22Rv1 (cell line): ENCODE results near the gene OVOL2.

ENCODE experiments used
- H3K27ac ChIP-seq: fragments of 450-650 bp; 2 replicates; pipeline ENCODE4 v1.5.1; 2017
- ZFX ChIP-seq: fragments of 450-650 bp; IDR thresholded peaks from 2 replicates; pipeline ENCODE4 v1.6.1; 2017; ENCODE audit warnings: antibody characterized with exemption, borderline replicate concordance
- TF ChIP-seq, protein P1 (sequence below): fragments of 450-650 bp; IDR thresholded peaks from 2 replicates; pipeline ENCODE4 v1.5.1; 2017; ENCODE audit warnings: mild to moderate bottlenecking

Gene OVOL2

DNA sequence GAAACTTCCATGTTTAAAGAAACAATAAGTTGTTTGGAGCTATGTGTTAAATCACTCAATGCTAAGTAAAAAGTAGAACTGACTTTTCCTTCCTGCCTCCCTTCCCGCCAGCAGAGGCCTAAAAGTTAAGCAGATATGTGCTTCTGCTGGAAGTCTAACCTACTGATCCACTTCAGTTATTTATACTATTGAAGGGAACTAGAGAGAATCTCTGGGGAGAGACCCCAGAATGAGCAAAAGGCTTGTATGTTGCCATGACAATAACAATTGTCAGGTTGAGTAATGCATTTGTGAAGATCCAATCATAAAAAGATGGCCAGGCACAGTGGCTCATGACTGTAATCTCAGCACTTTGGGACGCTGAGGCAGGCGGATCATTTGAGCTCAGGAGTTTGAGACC is 64.2 kb downstream of the OVOL2 start:
- no peak for TF ChIP-seq ZFX
- TF ChIP-seq, protein P1, sequence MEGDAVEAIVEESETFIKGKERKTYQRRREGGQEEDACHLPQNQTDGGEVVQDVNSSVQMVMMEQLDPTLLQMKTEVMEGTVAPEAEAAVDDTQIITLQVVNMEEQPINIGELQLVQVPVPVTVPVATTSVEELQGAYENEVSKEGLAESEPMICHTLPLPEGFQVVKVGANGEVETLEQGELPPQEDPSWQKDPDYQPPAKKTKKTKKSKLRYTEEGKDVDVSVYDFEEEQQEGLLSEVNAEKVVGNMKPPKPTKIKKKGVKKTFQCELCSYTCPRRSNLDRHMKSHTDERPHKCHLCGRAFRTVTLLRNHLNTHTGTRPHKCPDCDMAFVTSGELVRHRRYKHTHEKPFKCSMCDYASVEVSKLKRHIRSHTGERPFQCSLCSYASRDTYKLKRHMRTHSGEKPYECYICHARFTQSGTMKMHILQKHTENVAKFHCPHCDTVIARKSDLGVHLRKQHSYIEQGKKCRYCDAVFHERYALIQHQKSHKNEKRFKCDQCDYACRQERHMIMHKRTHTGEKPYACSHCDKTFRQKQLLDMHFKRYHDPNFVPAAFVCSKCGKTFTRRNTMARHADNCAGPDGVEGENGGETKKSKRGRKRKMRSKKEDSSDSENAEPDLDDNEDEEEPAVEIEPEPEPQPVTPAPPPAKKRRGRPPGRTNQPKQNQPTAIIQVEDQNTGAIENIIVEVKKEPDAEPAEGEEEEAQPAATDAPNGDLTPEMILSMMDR: no peak
- H3K27ac ChIP-seq: no peak overlapping the region

DNA sequence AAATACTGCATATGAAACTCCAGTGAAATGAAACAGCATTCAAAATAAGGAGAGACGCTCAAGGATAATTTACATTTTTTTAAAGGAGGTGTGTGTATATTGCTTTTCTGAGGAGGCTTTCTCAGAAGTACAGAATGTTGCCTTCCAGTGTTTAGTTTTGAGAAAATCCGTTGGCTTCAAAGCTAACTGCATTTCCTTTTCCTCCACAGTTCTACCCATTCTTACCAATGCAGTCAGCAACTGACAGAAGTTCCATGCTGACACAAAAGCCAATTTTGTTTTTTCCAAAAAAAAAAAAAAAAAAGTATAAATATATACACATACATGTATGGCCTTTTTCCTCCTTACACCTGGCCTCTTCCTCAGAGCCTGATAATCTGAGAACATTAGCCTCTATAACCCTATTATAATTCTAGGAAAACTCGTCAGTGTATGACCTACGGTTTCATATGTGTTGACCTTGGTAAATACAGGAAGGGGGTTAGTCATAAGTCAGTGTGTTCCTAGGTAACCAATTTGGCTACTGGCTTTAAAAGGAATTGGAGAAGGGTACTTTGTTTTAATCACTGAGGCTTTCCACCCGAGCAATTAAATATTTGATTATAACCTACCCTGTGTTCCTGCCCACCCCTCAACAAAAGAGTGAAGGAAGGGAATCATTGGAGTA is 64.7 kb downstream of the OVOL2 start:
- H3K27ac ChIP-seq: no peak overlapping the region
- TF ChIP-seq, protein P1: no peak
- no peak for TF ChIP-seq ZFX

DNA sequence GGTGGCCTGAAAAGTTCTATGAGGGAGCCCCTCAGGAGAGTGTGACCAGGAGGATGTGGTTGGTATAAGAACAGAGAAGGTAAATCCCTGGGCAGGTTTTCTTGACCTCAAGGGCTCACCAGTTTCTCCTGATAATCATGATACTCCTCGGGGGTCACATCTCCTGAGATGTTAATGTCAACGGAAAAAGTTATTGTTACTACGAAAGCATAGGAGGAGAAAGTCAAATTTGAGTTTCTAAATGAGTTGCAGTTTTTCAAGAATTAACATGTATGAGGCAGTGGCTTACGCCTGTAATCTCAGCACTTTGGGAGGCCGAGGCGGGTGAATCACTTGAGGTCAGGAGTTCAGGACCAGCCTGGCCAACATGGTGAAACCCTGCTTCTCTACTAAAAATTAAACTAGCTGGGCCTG is 65.5 kb downstream of the OVOL2 start:
- TF ChIP-seq, protein P1: no peak
- TF ChIP-seq ZFX: no peak
- H3K27ac ChIP-seq: no peak overlapping the region

DNA sequence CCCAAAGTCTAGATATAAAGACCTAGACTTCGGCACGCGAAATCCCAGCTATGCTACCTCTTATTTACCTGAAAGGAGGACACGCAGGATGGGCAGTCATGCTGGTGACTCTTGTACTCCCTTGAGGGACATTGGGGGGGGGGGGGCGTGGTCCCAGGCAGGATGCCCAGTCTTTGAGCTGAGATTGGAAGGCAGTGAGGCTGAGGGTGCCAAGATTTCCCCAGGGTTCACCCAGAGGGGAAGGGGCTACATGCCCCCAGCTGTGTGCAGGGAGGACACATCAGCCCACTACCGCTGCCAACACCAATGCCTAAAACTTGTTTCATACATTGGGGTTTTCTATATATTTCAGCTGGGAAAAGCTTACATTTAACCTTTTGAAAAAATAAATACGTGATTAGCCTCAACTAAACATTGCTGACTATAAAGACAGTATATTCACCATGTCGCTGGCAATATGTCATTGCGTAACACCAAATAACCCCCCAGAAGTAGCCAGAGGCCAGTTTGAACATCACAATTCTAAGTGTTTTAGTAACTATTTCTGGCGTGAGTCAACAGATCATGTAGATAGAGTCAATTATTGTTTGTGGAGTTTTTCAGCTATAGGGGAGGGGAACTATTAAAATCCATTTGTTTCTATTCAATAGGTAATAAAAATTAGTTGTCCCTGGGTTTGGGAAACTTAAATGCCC is 67.3 kb downstream of the OVOL2 start:
- TF ChIP-seq ZFX: no peak
- TF ChIP-seq, protein P1: no peak
- peak overlapping the region; percentile 26; the same call in 1 of the 2 replicates for H3K27ac ChIP-seq

DNA sequence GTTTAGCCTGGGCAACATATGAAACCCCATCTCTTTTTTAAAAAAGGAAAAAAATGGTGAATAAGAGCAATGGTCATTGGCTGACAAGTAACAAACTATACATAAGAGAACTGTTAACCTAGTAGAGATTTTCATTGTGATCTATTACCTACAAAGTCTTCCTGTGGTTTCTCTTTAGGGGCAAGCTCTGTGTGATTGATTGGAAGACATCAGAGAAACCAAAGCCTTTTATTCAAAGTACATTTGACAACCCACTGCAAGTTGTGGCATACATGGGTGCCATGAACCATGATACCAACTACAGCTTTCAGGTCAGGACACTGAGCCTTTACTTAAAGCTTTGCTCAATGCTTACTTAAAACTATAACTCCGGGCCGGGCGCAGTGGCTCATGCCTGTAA is 69.7 kb downstream of the OVOL2 start:
- H3K27ac ChIP-seq: no peak overlapping the region
- TF ChIP-seq, protein P1: no peak
- no peak for TF ChIP-seq ZFX

DNA sequence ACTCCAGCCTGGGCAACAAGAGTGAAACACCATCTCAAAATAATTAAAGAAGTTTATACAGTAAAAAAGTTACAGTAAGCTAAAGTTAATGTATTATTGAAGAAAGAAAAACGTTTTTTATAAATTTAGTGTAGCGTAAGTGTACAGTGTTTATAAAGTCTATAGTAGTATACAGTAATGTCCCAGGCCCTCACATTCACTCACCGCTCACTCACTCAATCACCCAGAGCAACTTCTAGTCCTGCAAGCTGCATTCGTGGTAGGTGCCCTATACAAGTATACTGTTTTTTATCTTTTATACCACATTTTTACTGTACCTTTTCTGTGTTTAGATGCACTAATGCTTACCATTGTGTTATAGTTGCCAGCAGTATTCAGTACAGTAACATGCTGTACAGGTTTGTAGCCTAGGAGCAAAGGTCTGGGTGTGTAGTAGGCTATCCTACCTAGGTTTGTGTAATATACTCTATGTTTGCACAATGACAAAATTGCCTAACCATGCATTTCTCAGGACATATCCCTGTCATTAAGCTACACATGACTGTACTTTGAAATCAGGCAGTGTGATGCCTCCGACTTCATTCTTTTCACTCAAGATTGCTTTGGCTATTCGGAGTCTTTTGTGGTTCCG is 72.2 kb downstream of the OVOL2 start:
- TF ChIP-seq ZFX: no peak
- TF ChIP-seq, protein P1: no peak

DNA sequence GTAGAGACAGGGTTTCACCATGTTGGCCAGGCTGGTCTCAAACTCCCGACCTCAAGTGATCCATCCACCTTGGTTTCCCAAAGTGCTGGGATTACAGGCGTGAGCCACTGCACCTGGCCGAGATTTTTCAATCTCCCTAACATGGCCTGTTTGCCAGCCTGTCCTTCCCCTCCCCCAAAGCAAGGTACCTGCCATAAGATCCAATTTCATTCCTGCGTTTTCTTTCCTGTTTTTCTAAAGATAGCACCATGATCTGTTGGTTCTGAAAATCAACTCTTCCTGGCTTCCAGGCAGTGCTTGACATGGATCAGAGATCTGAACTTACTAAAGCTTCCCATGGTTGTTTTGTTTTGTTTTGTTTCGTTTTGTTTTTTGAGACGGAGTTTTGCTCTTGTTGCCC is 81.4 kb downstream of the OVOL2 start:
- no peak overlapping the region for H3K27ac ChIP-seq
- TF ChIP-seq, protein P1: no peak
- TF ChIP-seq ZFX: no peak

More for the DNA sequence above, 72.2 kb downstream of the OVOL2 start:
- H3K27ac ChIP-seq: no peak overlapping the region
